Esophagus squamous epithelium (tissue), 5 donors: Measurements from ENCODE around the gene PPP2R5A. TPM values are rescaled to one million over a fixed set of nuclear protein-coding genes. Genes with fewer than 3 reads are reported as not detected.

Experiments
- DNase-seq: peaks from one replicate; lab custom pipeline; 2025; lab: John Stamatoyannopoulos, UW
- H3K27ac ChIP-seq, 4 donors: fragments of 200-600 bp; sonication (generic); one replicate each; pipeline ENCODE4 v1.5.1; 2016 to 2019; ENCODE audit warnings: mild to moderate bottlenecking in 1 of 4
- H3K27me3 ChIP-seq, 4 donors: fragments of 200-600 bp; sonication (generic); 1 replicate in 3 of 4; 2 replicates in 1 of 4; pipeline versions ENCODE4 v1.5.1 to v1.6.0; 2017 to 2021; ENCODE audit warnings: antibody characterized with exemption in 1 of 4
- H3K36me3 ChIP-seq, 3 donors: fragments of 200-600 bp; sonication (generic); one replicate each; pipeline ENCODE4 v1.5.1; 2016 to 2019
- H3K4me1 ChIP-seq, 3 donors: fragments of 200-600 bp; sonication (generic); one replicate each; pipeline ENCODE4 v1.5.1; 2017 to 2019
- H3K4me3 ChIP-seq, 4 donors: fragments of 200-600 bp; sonication (generic); 1 replicate in 3 of 4; 2 replicates in 1 of 4; pipeline ENCODE4 v1.5.1; 2016 to 2019; ENCODE audit warnings: mild to moderate bottlenecking in 2 of 4, moderate library complexity in 1 of 4
- H3K9me3 ChIP-seq, 3 donors: fragments of 200-600 bp; sonication (generic); one replicate each; pipeline ENCODE4 v1.5.1; 2016 to 2019
- CTCF ChIP-seq, 6 experiments: fragments of 450-650 bp in 4 of 6; fragments of 200-600 bp in 2 of 6; sonication (generic) in 2 of 6; IDR thresholded peaks; one replicate each; pipeline ENCODE4 v1.5.1; 2016 to 2019; ENCODE audit warnings: antibody characterized with exemption in 6 of 6, mild to moderate bottlenecking in 4 of 6, moderate library complexity in 4 of 6
- POLR2A ChIP-seq, 4 donors: fragments of 450-650 bp; IDR thresholded peaks; one replicate each; pipeline ENCODE4 v1.6.1; 2017; ENCODE audit warnings: antibody characterized with exemption in 4 of 4, mild to moderate bottlenecking in 4 of 4, moderate library complexity in 3 of 4
- WGBS, 2 donors: methylation state at CpG; one replicate each; pipeline ENCODE4 v1.1.5; 2018; 5-methylcytosine and 5-hydroxymethylcytosine counted together
- intact Hi-C: fragments of 100-400 bp; cut with DNase I; formaldehyde crosslinking; loops from one replicate; pipeline ENCODE4 v1.15.0; 2022
- total RNA-seq, 4 donors: library from RNA; depleted of rRNA; stranded (reverse); fragments of >200 nt; gene quantifications; one replicate each; pipeline ENCODE4 v1.1.0, GENCODE V29; 2016
- donor health status: DM: yes; HTN: yes; CAD: no.

PPP2R5A gene
- total RNA-seq, 4 donors from 2014 or later, result 57.5 to 78.8 (median 63.7) TPM

GRCh38 chr1:212323066-212323465 lies 37.9 kb downstream of the PPP2R5A start:
- no peak overlapping the region for H3K27ac ChIP-seq
- intact Hi-C loops, result no loop called here
- WGBS, 2 donors, result 48 to 62% methylated on average over 3 of the region's 3 CpGs
- TF ChIP-seq POLR2A (IDR thresholded peaks at IDR 0.05) (no peak), CTCF (IDR thresholded peaks at IDR 0.05) (no peak)
- no peaks in the 10 kb centered on the region for H3K27me3 ChIP-seq
- DNase-seq, result no peak
- H3K4me1 ChIP-seq, result peaks cover 0 to 17% (median 0%) of the 10 kb centered on the region in 3 donors
- no peaks in the 10 kb centered on the region for H3K36me3 ChIP-seq
- no peak overlapping the region for H3K4me3 ChIP-seq
- no peaks in the 10 kb centered on the region for H3K9me3 ChIP-seq

GRCh38 chr1:212326541-212326940 lies 41.3 kb downstream of the PPP2R5A start:
- no peak overlapping the region for H3K4me3 ChIP-seq
- 94 to 100% methylated on average over 3 of the region's 3 CpGs for WGBS, 2 donors
- intact Hi-C loops, result no loop called here

GRCh38 chr1:212328248-212328647 lies 43.0 kb downstream of the PPP2R5A start:
- no peak overlapping the region for H3K27ac ChIP-seq
- H3K36me3 ChIP-seq, result peaks cover 0 to 37% (median 0%) of the 10 kb centered on the region in 3 donors
- no peak overlapping the region for H3K4me3 ChIP-seq
- no peaks in the 10 kb centered on the region for H3K27me3 ChIP-seq
- H3K9me3 ChIP-seq, result no peaks in the 10 kb centered on the region
- TF ChIP-seq POLR2A (IDR thresholded peaks at IDR 0.05) (no peak), CTCF (IDR thresholded peaks at IDR 0.05) (no peak)
- intact Hi-C loops, result no loop called here
- H3K4me1 ChIP-seq, result peaks cover 0 to 12% (median 0%) of the 10 kb centered on the region in 3 donors
- DNase-seq, result no peak
- 84 to 86% methylated on average over 4 of the region's 4 CpGs for WGBS, 2 donors

More at GRCh38 chr1:212326541-212326940, 41.3 kb downstream of the PPP2R5A start:
- Histone ChIP-seq H3K4me1 (peaks cover 0 to 12% (median 0%) of the 10 kb centered on the region in 3 donors), H3K9me3 (no peaks in the 10 kb centered on the region), H3K36me3 (peaks cover 0 to 24% (median 0%) of the 10 kb centered on the region in 3 donors), H3K27me3 (no peaks in the 10 kb centered on the region), H3K27ac (no peak overlapping the region)
- DNase-seq, result no peak
- TF ChIP-seq POLR2A (IDR thresholded peaks at IDR 0.05), result no peak
- TF ChIP-seq CTCF (IDR thresholded peaks at IDR 0.05), result no peak

GRCh38 chr1:212329105-212329504 lies 43.9 kb downstream of the PPP2R5A start:
- no peaks in the 10 kb centered on the region for H3K9me3 ChIP-seq
- intact Hi-C loops, result no loop called here
- no peak overlapping the region for H3K27ac ChIP-seq
- no peaks in the 10 kb centered on the region for H3K27me3 ChIP-seq
- no peak for TF ChIP-seq CTCF (IDR thresholded peaks at IDR 0.05)
- no peak for TF ChIP-seq POLR2A (IDR thresholded peaks at IDR 0.05)
- no peak for DNase-seq
- H3K36me3 ChIP-seq, result peaks cover 0 to 46% (median 8%) of the 10 kb centered on the region in 3 donors
- WGBS, 2 donors, result 87 to 89% methylated on average over 2 of the region's 2 CpGs
- peaks cover 0 to 12% (median 0%) of the 10 kb centered on the region in 3 donors for H3K4me1 ChIP-seq
- H3K4me3 ChIP-seq, result no peak overlapping the region

- intact Hi-C loops, result no loop called here
- no peak overlapping the region for H3K4me3 ChIP-seq
- no peak for TF ChIP-seq POLR2A (IDR thresholded peaks at IDR 0.05)
- TF ChIP-seq CTCF (IDR thresholded peaks at IDR 0.05), result no peak
- H3K36me3 ChIP-seq, result peaks cover 0 to 96% (median 13%) of the 10 kb centered on the region in 3 donors
- H3K27ac ChIP-seq, result no peak overlapping the region
- no peaks in the 10 kb centered on the region for H3K9me3 ChIP-seq
- 78 to 96% methylated on average over 1 of the region's 1 CpG for WGBS, 2 donors
- H3K4me1 ChIP-seq, result peaks cover 0 to under 1% (median 0%) of the 10 kb centered on the region in 3 donors
- no peak for DNase-seq
- no peaks in the 10 kb centered on the region for H3K27me3 ChIP-seq
Measured at GRCh38 chr1:212341090-212341489, 55.9 kb downstream of the PPP2R5A start.
